CD4-positive, alpha-beta T cell treated with Interleukin-17A for 4 hours (primary cell): Measurements from ENCODE around the gene KREMEN1.
"Not testable (repeated sequence)": the region's sequence is repeated elsewhere in the genome, so short reads cannot be mapped to it uniquely, and the experiment has no call there.

Source experiments
- DNase-seq: peaks from one replicate; pipeline ENCODE4 v3.0.0-alpha.2; 2020; ENCODE audit warnings: mixed read lengths

The KREMEN1 gene

GRCh38 chr22:29079218-29079901 lies 6.5 kb downstream of the KREMEN1 start:
- no peak for DNase-seq

GRCh38 chr22:29080106-29080975 lies 7.5 kb downstream of the KREMEN1 start:
- no peak for DNase-seq

GRCh38 chr22:29081517-29082236 lies 8.8 kb downstream of the KREMEN1 start:
- DNase-seq, result no peak

GRCh38 chr22:29082826-29083545 lies 10.2 kb downstream of the KREMEN1 start:
- DNase-seq, result no peak

- DNase-seq, result not testable (repeated sequence)
Measured at GRCh38 chr22:29083576-29083932, 10.7 kb downstream of the KREMEN1 start.

- DNase-seq, result no peak
Measured at GRCh38 chr22:29083933-29084591, 11.2 kb downstream of the KREMEN1 start.

- no peak for DNase-seq
Measured at GRCh38 chr22:29087012-29087411, 14.2 kb downstream of the KREMEN1 start.

GRCh38 chr22:29088809-29089208 lies 16.0 kb downstream of the KREMEN1 start:
- DNase-seq, result no peak

- DNase-seq, result no peak
Measured at GRCh38 chr22:29089507-29089906, 16.7 kb downstream of the KREMEN1 start.

- no peak for DNase-seq
Measured at GRCh38 chr22:29090039-29090438, 17.2 kb downstream of the KREMEN1 start.

GRCh38 chr22:29092243-29092642 lies 19.4 kb downstream of the KREMEN1 start:
- DNase-seq, result no peak

GRCh38 chr22:29093030-29093429 lies 20.2 kb downstream of the KREMEN1 start:
- DNase-seq, result no peak

GRCh38 chr22:29093501-29094300 lies 20.9 kb downstream of the KREMEN1 start:
- no peak for DNase-seq

- no peak for DNase-seq
Measured at GRCh38 chr22:29095459-29095858, 22.6 kb downstream of the KREMEN1 start.

GRCh38 chr22:29096736-29097669 lies 24.2 kb downstream of the KREMEN1 start:
- no peak for DNase-seq

GRCh38 chr22:29098296-29098695 lies 25.5 kb downstream of the KREMEN1 start:
- DNase-seq, result no peak

GRCh38 chr22:29102300-29102699 lies 29.5 kb downstream of the KREMEN1 start:
- no peak for DNase-seq

GRCh38 chr22:29103121-29103520 lies 30.3 kb downstream of the KREMEN1 start:
- DNase-seq, result no peak

GRCh38 chr22:29105468-29105867 lies 32.6 kb downstream of the KREMEN1 start:
- no peak for DNase-seq

- DNase-seq, result no peak
Measured at GRCh38 chr22:29106839-29107238, 34.0 kb downstream of the KREMEN1 start.
